Panc1 (cell line): Measurements from ENCODE around the gene GALNT1. TPM values are rescaled to one million over a fixed set of nuclear protein-coding genes. Genes with fewer than 3 reads are reported as not detected.

ENCODE experiments used
- ATAC-seq: fragments of 200-7000 bp; cut with Tn5 transposase; 2 replicates; pipeline ENCODE4 v1.9.1; 2020; ENCODE audit warnings: mild to moderate bottlenecking, moderate library complexity
- BruUV-seq: library from RNA; stranded (reverse); fragments of 400-500 nt; replicated peaks from 2 replicates; lab custom pipeline; 2021; lab: Mats Ljungman, UMichigan
- CTCF ChIA-PET: fragments of 300-600 bp; sonication (Branson Sonifier 250); formaldehyde crosslinking; loops from one replicate; lab custom pipeline; 2022; ENCODE audit warnings: antibody characterized with exemption; lab: Charles Lee
- POLR2A ChIA-PET: fragments of 300-600 bp; sonication (Branson Sonifier 250); formaldehyde crosslinking; loops from one replicate; lab custom pipeline; 2022; ENCODE audit warnings: antibody characterized with exemption; lab: Charles Lee
- DNase-seq: peaks from one replicate; pipeline ENCODE4 v3.0.0-alpha.2; 2010; ENCODE audit warnings: low read depth, low spot score
- H3K27ac ChIP-seq: 2 replicates; pipeline ENCODE4 v1.5.1; 2011; ENCODE audit warnings: mild to moderate bottlenecking, low read length, inconsistent platforms
- H3K27me3 ChIP-seq: fragments of 200-500 bp; sonication (Bioruptor generic); 2 replicates; pipeline ENCODE4 v1.6.0; 2014; ENCODE audit warnings: low read length, inconsistent platforms; ENCODE audit not compliant: control insufficient read depth, insufficient read depth
- H3K36me3 ChIP-seq: fragments of 200-500 bp; sonication (Bioruptor generic); 2 replicates; pipeline ENCODE4 v1.5.1; 2014; ENCODE audit warnings: inconsistent platforms, mild to moderate bottlenecking, low read length, moderate library complexity; ENCODE audit not compliant: control insufficient read depth, insufficient read depth
- H3K4me1 ChIP-seq: 2 replicates; pipeline ENCODE4 v1.5.1; 2011; ENCODE audit warnings: inconsistent platforms, mild to moderate bottlenecking, low read length, moderate library complexity; ENCODE audit not compliant: control insufficient read depth, insufficient read depth
- H3K4me3 ChIP-seq, 2 experiments: 2 replicates each; pipeline ENCODE4 v1.5.1; 2011 to 2012; ENCODE audit warnings: low read depth in 2 of 2, low read length in 2 of 2, mild to moderate bottlenecking in 2 of 2, inconsistent platforms in 1 of 2, moderate library complexity in 1 of 2
- H3K9me3 ChIP-seq: fragments of 200-500 bp; sonication (Bioruptor generic); 2 replicates; pipeline ENCODE4 v1.5.1; 2014; ENCODE audit warnings: low read depth, mild to moderate bottlenecking, inconsistent platforms, low read length, moderate library complexity; ENCODE audit not compliant: control insufficient read depth, insufficient read depth
- CTCF ChIP-seq: fragments of 450-650 bp; IDR thresholded peaks from 2 replicates; pipeline ENCODE4 v1.5.1; 2017; ENCODE audit warnings: mild to moderate bottlenecking
- POLR2AphosphoS5 ChIP-seq: IDR thresholded peaks from 2 replicates; pipeline ENCODE4 v1.6.1; 2012; ENCODE audit warnings: mild to moderate bottlenecking, low read depth, low read length, moderate library complexity
- SIN3A ChIP-seq: IDR thresholded peaks from 2 replicates; pipeline ENCODE4 v1.6.1; 2012; ENCODE audit warnings: low read depth, mild to moderate bottlenecking, low read length, moderate library complexity, borderline replicate concordance; ENCODE audit not compliant: insufficient read depth
- TCF7L2 ChIP-seq: IDR thresholded peaks from 2 replicates; pipeline ENCODE4 v1.6.1; 2011; ENCODE audit warnings: mild to moderate bottlenecking, low read depth, low read length, inconsistent platforms
- in situ Hi-C: cut with HindIII; loops from 2 replicates; pipeline ENCODE4 v1.10.0; 2016; ENCODE audit warnings: low sequenced_read_pairs, low pct_unique_long_range_greater_than_20kb
- intact Hi-C: fragments of 100-400 bp; cut with micrococcal nuclease; formaldehyde crosslinking; loops from one replicate; pipeline ENCODE4 v1.10.0; 2022; ENCODE audit not compliant: unreplicated experiment
- total RNA-seq: library from RNA; stranded (reverse); gene quantifications from one replicate; pipeline ENCODE4 v1.2.1, GENCODE V29; 2021; ENCODE audit not compliant: unreplicated experiment
- TF ChIP-seq, protein P1 (sequence below), 2 experiments: IDR thresholded peaks; 2 replicates each; pipeline ENCODE4 v1.6.1; 2011 to 2012; ENCODE audit warnings: low read depth in 2 of 2, control low read depth in 1 of 2, low read length in 1 of 2, mild to moderate bottlenecking in 1 of 2, moderate library complexity in 1 of 2; ENCODE audit not compliant: insufficient read depth in 1 of 2

GALNT1 gene
- total RNA-seq, 1 experiment from 2014 or later = 147 TPM

DNA sequence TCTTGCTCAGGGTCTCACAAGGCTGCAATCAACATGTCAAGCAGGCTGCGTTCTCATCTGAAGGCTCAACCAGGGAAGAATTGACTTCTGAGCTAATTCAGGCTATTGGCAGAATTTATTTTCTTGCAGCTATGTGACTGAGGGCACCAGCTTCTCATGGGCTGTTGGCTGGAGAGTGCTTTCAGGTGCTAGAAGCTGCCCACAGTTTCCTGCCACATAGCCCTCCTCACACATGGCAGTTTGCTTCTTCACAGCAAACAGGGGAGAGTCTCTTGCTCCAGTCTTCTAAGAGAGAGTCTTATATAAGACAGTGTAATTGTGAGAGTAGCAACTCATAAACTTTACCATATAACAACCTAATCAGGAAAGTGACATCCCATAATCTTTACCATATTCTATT, 46.2 kb upstream of the GALNT1 start:
- ChIA-PET POLR2A (no interaction called here), CTCF (no interaction called here)
- Histone ChIP-seq H3K9me3 (peaks cover 2% of the 10 kb centered on the region; the same call in 1 of the 2 replicates), H3K27ac (no peak overlapping the region), H3K27me3 (no peaks in the 10 kb centered on the region), H3K36me3 (no peaks in the 10 kb centered on the region), H3K4me1 (no peaks in the 10 kb centered on the region), H3K4me3 (no peak overlapping the region)
- ATAC-seq (no peak), DNase-seq (no peak)
- in situ Hi-C loops = no loop called here
- TF ChIP-seq TCF7L2 = no peak
- TF ChIP-seq, protein P1, sequence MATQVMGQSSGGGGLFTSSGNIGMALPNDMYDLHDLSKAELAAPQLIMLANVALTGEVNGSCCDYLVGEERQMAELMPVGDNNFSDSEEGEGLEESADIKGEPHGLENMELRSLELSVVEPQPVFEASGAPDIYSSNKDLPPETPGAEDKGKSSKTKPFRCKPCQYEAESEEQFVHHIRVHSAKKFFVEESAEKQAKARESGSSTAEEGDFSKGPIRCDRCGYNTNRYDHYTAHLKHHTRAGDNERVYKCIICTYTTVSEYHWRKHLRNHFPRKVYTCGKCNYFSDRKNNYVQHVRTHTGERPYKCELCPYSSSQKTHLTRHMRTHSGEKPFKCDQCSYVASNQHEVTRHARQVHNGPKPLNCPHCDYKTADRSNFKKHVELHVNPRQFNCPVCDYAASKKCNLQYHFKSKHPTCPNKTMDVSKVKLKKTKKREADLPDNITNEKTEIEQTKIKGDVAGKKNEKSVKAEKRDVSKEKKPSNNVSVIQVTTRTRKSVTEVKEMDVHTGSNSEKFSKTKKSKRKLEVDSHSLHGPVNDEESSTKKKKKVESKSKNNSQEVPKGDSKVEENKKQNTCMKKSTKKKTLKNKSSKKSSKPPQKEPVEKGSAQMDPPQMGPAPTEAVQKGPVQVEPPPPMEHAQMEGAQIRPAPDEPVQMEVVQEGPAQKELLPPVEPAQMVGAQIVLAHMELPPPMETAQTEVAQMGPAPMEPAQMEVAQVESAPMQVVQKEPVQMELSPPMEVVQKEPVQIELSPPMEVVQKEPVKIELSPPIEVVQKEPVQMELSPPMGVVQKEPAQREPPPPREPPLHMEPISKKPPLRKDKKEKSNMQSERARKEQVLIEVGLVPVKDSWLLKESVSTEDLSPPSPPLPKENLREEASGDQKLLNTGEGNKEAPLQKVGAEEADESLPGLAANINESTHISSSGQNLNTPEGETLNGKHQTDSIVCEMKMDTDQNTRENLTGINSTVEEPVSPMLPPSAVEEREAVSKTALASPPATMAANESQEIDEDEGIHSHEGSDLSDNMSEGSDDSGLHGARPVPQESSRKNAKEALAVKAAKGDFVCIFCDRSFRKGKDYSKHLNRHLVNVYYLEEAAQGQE (IDR thresholded peaks at IDR 0.05; ENCODE audit: insufficient read depth in 1 of 2, low read depth in 2 of 2, low read length in 1 of 2) = no peak
- no peak for TF ChIP-seq POLR2AphosphoS5
- no TSS peak for BruUV-seq
- intact Hi-C loops = no loop called here

DNA sequence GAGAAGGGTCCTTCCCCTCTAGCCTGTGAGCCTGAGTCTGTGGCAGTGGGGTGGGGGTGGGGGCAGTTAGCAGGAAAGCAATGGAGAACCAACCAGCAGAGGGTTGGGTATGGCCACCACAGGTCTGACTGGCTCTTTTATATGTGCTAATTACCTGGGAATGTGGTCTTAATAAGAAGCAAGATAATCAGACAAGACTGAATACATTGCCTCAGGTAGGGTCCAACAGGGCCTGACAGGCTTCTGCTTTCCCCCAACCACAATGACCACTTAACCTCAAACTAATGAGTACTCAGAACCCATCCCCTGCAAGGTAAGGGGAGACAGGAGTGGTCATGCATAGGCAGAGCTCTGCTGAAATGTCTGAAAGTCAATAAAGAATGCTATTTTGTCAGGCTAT, 39.2 kb upstream of the GALNT1 start:
- POLR2A ChIA-PET = no interaction called here
- H3K4me1 ChIP-seq = no peaks in the 10 kb centered on the region
- no peaks in the 10 kb centered on the region for H3K36me3 ChIP-seq
- no peak overlapping the region for H3K27ac ChIP-seq
- DNase-seq (no peak), ATAC-seq (no peak)
- intact Hi-C loops (no loop called here), in situ Hi-C loops (no loop called here)
- CTCF ChIA-PET = no interaction called here
- no TSS peak for BruUV-seq
- peaks cover 2% of the 10 kb centered on the region; the same call in 1 of the 2 replicates for H3K9me3 ChIP-seq
- TF ChIP-seq, protein P1 (IDR thresholded peaks at IDR 0.05; ENCODE audit: insufficient read depth in 1 of 2, low read depth in 2 of 2, low read length in 1 of 2) = no peak
- TF ChIP-seq SIN3A (no peak), POLR2AphosphoS5 (no peak), CTCF (no peak), TCF7L2 (no peak)
- H3K27me3 ChIP-seq = no peaks in the 10 kb centered on the region
- H3K4me3 ChIP-seq = no peak overlapping the region
